Measurements from ENCODE around the gene ITGA5. TPM values are rescaled to one million over a fixed set of nuclear protein-coding genes. Genes with fewer than 3 reads are reported as not detected.

The ITGA5 gene
- total RNA-seq, 1 experiment from 2014 or later, result 8.0 TPM

DNA sequence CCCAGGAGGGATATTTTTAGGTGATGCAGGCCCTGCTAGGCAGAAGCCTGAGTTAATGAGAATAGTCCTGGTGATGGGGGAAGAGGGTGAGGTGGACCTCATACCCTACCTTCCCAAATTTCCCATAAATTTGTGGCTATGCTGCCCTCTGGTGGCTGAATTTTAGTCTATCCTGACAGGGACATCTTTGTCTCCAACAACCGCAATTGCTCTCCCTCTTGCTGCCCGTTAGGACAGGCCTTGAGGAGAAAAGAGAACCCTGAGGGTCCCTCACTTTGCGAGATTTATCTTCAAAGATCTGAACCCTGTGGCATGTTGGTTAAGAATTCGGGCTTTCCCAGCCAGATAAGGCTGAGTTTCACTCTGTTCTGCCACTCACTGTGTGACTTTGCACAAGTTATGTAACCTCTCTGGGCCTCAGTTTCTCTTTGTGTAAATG, 24.8 kb downstream of the ITGA5 start:
- Mint-ChIP-seq H3K27ac (ENCODE audit: unreplicated experiment) (no peak overlapping the region), H3K27me3 (ENCODE audit: unreplicated experiment) (peaks cover 26% of the 10 kb centered on the region), H3K36me3 (ENCODE audit: insufficient read depth, unreplicated experiment) (no peaks in the 10 kb centered on the region), H3K9me3 (ENCODE audit: low read depth, unreplicated experiment) (no peaks in the 10 kb centered on the region), H3K4me3 (ENCODE audit: low read depth, unreplicated experiment) (no peak overlapping the region), H3K4me1 (ENCODE audit: low read depth, unreplicated experiment) (no peaks in the 10 kb centered on the region)
- peak; percentile 74 for TF ChIP-seq CTCF (IDR thresholded peaks at IDR 0.05; ENCODE audit: unreplicated experiment)
- peak; percentile 76 for DNase-seq
- BruUV-seq (replicated peaks), result no TSS peak
- CTCF ChIA-PET, result interaction anchor here (1.0 to 1.4 kb wide), 2 partner anchors 24 to 45 kb away, joined by 3 to 6 read pairs; no protein-coding TSS in a partner anchor
- intact Hi-C loops (cut with micrococcal nuclease; ENCODE audit: unreplicated experiment), result no loop called here

GRCh38 chr12:54393743-54394142, 25.3 kb downstream of the ITGA5 start:
- no TSS peak for BruUV-seq (replicated peaks)
- peaks cover 26% of the 10 kb centered on the region for H3K27me3 Mint-ChIP-seq (ENCODE audit: unreplicated experiment)
- no peaks in the 10 kb centered on the region for H3K4me1 Mint-ChIP-seq (ENCODE audit: low read depth, unreplicated experiment)
- no peaks in the 10 kb centered on the region for H3K9me3 Mint-ChIP-seq (ENCODE audit: low read depth, unreplicated experiment)
- no peaks in the 10 kb centered on the region for H3K36me3 Mint-ChIP-seq (ENCODE audit: insufficient read depth, unreplicated experiment)
- intact Hi-C loops (cut with micrococcal nuclease; ENCODE audit: unreplicated experiment), result no loop called here
- no peak overlapping the region for H3K4me3 Mint-ChIP-seq (ENCODE audit: low read depth, unreplicated experiment)
- no peak overlapping the region for H3K27ac Mint-ChIP-seq (ENCODE audit: unreplicated experiment)
- TF ChIP-seq CTCF (IDR thresholded peaks at IDR 0.05; ENCODE audit: unreplicated experiment), result no peak
- DNase-seq, result no peak
- CTCF ChIA-PET, result interaction anchor here (0.7 to 1.4 kb wide), 4 partner anchors 9 to 46 kb away, joined by 3 to 6 read pairs (median 4); no protein-coding TSS in a partner anchor

- Mint-ChIP-seq H3K9me3 (ENCODE audit: low read depth, unreplicated experiment) (no peaks in the 10 kb centered on the region), H3K4me3 (ENCODE audit: low read depth, unreplicated experiment) (no peak overlapping the region), H3K36me3 (ENCODE audit: insufficient read depth, unreplicated experiment) (no peaks in the 10 kb centered on the region), H3K27ac (ENCODE audit: unreplicated experiment) (no peak overlapping the region), H3K4me1 (ENCODE audit: low read depth, unreplicated experiment) (peaks cover 5% of the 10 kb centered on the region), H3K27me3 (ENCODE audit: unreplicated experiment) (peaks cover 26% of the 10 kb centered on the region)
- DNase-seq, result no peak
- intact Hi-C loops (cut with micrococcal nuclease; ENCODE audit: unreplicated experiment), result no loop called here
- TF ChIP-seq CTCF (IDR thresholded peaks at IDR 0.05; ENCODE audit: unreplicated experiment), result no peak
- no TSS peak for BruUV-seq (replicated peaks)
- CTCF ChIA-PET, result interaction anchor here (0.7 to 1.4 kb wide), 4 partner anchors 10 to 46 kb away, joined by 3 to 6 read pairs (median 4); no protein-coding TSS in a partner anchor
These were observed 25.9 kb downstream of the ITGA5 start for GRCh38 chr12:54393207-54393609.

DNA sequence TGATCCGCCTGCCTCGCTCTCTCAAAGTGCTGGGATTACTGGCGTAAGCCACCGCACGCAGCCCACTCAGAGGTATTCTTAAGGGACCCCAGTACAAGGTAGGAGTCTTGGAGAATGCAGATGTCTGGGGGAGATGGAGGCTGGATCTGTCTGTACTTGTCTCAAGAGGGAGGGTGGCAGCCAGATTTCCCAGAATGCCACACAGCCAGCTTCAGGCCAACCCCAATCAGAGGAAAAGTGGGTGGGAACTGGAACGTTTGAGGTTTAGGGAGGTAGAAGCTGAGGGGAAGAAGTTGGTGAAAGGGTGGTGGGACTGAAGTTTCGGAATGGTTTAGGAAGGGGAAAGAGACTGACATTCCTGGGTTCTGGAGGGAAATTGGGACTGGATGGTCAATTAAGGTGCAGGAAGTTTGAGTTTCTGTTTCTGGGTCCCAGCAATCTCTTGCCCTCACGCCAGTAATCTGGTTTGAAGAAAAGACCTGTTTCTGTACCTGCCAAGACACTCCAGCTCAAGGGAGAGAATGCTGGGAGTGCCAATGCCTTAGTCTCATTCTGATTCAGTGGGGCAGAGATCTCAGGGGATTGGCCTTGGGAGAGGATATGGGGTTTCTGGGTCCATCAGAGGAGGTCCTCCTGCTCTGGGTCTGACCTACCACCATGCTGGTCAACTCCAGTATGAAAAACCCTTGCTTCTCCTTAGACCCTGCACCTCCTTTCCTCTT, 26.4 kb downstream of the ITGA5 start:
- H3K27ac Mint-ChIP-seq (ENCODE audit: unreplicated experiment), result no peak overlapping the region
- no peaks in the 10 kb centered on the region for H3K36me3 Mint-ChIP-seq (ENCODE audit: insufficient read depth, unreplicated experiment)
- intact Hi-C loops (cut with micrococcal nuclease; ENCODE audit: unreplicated experiment), result no loop called here
- no peak overlapping the region for H3K4me3 Mint-ChIP-seq (ENCODE audit: low read depth, unreplicated experiment)
- no peaks in the 10 kb centered on the region for H3K9me3 Mint-ChIP-seq (ENCODE audit: low read depth, unreplicated experiment)
- BruUV-seq (replicated peaks), result no TSS peak
- CTCF ChIA-PET, result interaction anchor here (0.7 to 1.4 kb wide), 3 partner anchors 19 to 32 kb away, joined by 3 to 6 read pairs (median 3); no protein-coding TSS in a partner anchor
- H3K4me1 Mint-ChIP-seq (ENCODE audit: low read depth, unreplicated experiment), result peaks cover 11% of the 10 kb centered on the region
- no peak for DNase-seq
- H3K27me3 Mint-ChIP-seq (ENCODE audit: unreplicated experiment), result peaks cover 26% of the 10 kb centered on the region
- TF ChIP-seq CTCF (IDR thresholded peaks at IDR 0.05; ENCODE audit: unreplicated experiment), result no peak
